GM10266 (cell line): ENCODE measurements around the gene GABRR1.

Source experiments
- DNase-seq: peaks from one replicate; pipeline ENCODE4 v3.0.0; 2012; ENCODE audit errors: extremely low spot score
- CTCF ChIP-seq: IDR thresholded peaks from 2 replicates; pipeline ENCODE4 v1.5.1; 2012; ENCODE audit warnings: mild to moderate bottlenecking, low read depth; ENCODE audit not compliant: control insufficient read depth, insufficient read depth; ENCODE audit errors: missing control alignments

GABRR1 gene

GRCh38 chr6:89148016-89148750 lies 69.0 kb downstream of the GABRR1 start:
- TF ChIP-seq CTCF: no peak
- DNase-seq: no peak

- DNase-seq: no peak
Measured at GRCh38 chr6:89146718-89147700, 70.1 kb downstream of the GABRR1 start.

GRCh38 chr6:89145956-89146717 lies 71.0 kb downstream of the GABRR1 start, which contains the start of gene PM20D2:
Gene PM20D2, plus strand, starts transcription at chr6:89146055. Its CDS starts 90 bp downstream, at chr6:89146145.
- DNase-seq: peak; percentile 88
- no peak for TF ChIP-seq CTCF

More at GRCh38 chr6:89146718-89147700, 70.1 kb downstream of the GABRR1 start:
- TF ChIP-seq CTCF: no peak

- TF ChIP-seq CTCF: no peak
- DNase-seq: peak; percentile 86
Measured at GRCh38 chr6:89145091-89145955, 71.8 kb downstream of the GABRR1 start.

GRCh38 chr6:89144354-89144906 lies 72.7 kb downstream of the GABRR1 start:
- DNase-seq: no peak
- TF ChIP-seq CTCF: no peak
